NCI-H446 treated with DMSO at 0.1 percent for 48 hours (cell line): ENCODE data around the gene ZDHHC12.

Source experiments
- DNase-seq: peaks from one replicate; lab custom pipeline; 2025; lab: John Stamatoyannopoulos, UW

The ZDHHC12 gene

GRCh38 chr9:128723866-128724743 lies at the start of gene ZDHHC12:
ZDHHC12 (minus strand) TSS chr9:128724127; CDS start chr9:128724093, 34 bp downstream.
- DNase-seq = peak; percentile 92

GRCh38 chr9:128773049-128773448 lies 49.1 kb upstream of the ZDHHC12 start:
- DNase-seq = no peak

- peak; percentile 40 for DNase-seq
Observed at GRCh38 chr9:128771745-128772519, 48.0 kb upstream of the ZDHHC12 start, which contains the start of gene ZER1. ZER1 (minus strand) TSS chr9:128771927; CDS start chr9:128755565, 16,362 bp downstream.

- no peak for DNase-seq
Observed at GRCh38 chr9:128771094-128771721, 47.3 kb upstream of the ZDHHC12 start.

GRCh38 chr9:128770286-128771030 lies 46.5 kb upstream of the ZDHHC12 start:
- no peak for DNase-seq

GRCh38 chr9:128768606-128769005 lies 44.7 kb upstream of the ZDHHC12 start:
- no peak for DNase-seq

GRCh38 chr9:128765499-128765898 lies 41.6 kb upstream of the ZDHHC12 start:
- no peak for DNase-seq

GRCh38 chr9:128764361-128764760 lies 40.4 kb upstream of the ZDHHC12 start:
- no peak for DNase-seq

- DNase-seq = no peak
Observed at GRCh38 chr9:128762671-128763449, 38.9 kb upstream of the ZDHHC12 start.

GRCh38 chr9:128757602-128758001 lies 33.7 kb upstream of the ZDHHC12 start:
- no peak for DNase-seq

GRCh38 chr9:128753627-128754026 lies 29.7 kb upstream of the ZDHHC12 start:
- no peak for DNase-seq

- no peak for DNase-seq
Observed at GRCh38 chr9:128750926-128751595, 27.1 kb upstream of the ZDHHC12 start.

GRCh38 chr9:128747241-128747640 lies 23.3 kb upstream of the ZDHHC12 start:
- no peak for DNase-seq

- no peak for DNase-seq
Observed at GRCh38 chr9:128743421-128743820, 19.5 kb upstream of the ZDHHC12 start.

GRCh38 chr9:128742401-128742800 lies 18.5 kb upstream of the ZDHHC12 start:
- no peak for DNase-seq

GRCh38 chr9:128735373-128735772 lies 11.4 kb upstream of the ZDHHC12 start:
- DNase-seq = no peak

- DNase-seq = no peak
Observed at GRCh38 chr9:128733256-128733655, 9.3 kb upstream of the ZDHHC12 start.

GRCh38 chr9:128732576-128732975 lies 8.6 kb upstream of the ZDHHC12 start:
- DNase-seq = no peak

- no peak for DNase-seq
Observed at GRCh38 chr9:128731691-128732090, 7.8 kb upstream of the ZDHHC12 start.

GRCh38 chr9:128731093-128731492 lies 7.2 kb upstream of the ZDHHC12 start:
- no peak for DNase-seq
